M059J (cell line): Measurements from ENCODE around the gene PTPN7. TPM values are rescaled to one million over a fixed set of nuclear protein-coding genes. Genes with fewer than 3 reads are reported as not detected.
"Not testable (repeated sequence)": the region's sequence is repeated elsewhere in the genome, so short reads cannot be mapped to it uniquely, and the experiment has no call there.

Source experiments
- DNase-seq: peaks from one replicate; pipeline ENCODE4 v3.0.0-alpha.2; 2012; ENCODE audit warnings: low read depth
- total RNA-seq: library from RNA; depleted of rRNA; stranded (reverse); fragments of >200 nt; shearing (Covaris generic); gene quantifications from 2 replicates; pipeline ENCODE4 v1.2.3, GENCODE V29; 2014

Gene PTPN7
- total RNA-seq, 1 experiment from 2014 or later, result not detected

DNA sequence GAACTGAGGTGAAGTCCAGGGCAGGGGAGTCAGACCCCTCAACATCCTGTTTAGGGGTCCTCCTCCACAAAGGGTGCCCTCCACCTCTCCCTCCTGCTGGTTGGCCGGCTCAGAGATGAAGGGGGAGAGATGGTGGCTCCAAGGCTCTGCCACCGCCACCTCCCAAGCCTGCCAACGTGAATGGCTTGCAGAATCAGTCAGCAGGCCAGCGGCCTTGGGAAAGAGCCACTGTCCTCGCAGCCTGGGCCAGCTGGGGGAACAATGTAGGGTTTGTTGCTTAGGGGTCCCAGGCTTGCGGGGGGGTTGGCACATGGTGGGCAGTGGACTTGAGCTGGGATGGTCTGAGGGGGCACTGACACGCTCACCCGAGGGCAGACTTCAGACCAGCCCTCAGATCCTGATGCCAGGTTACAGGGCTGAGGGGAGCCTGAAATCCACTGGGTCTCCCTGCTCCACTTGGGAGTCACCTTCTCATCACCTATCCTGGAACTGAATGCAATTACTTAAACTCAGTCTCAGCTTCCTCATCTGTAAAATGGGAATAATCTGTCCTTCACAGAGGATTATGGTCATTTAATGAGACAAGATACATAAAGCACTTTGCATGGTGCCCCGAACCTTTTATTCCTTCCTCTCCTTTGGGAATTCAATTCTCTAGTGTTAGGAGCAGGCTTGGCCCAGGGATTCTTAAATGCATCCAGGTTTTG, 29.4 kb downstream of the PTPN7 start:
- DNase-seq, result no peak

DNA sequence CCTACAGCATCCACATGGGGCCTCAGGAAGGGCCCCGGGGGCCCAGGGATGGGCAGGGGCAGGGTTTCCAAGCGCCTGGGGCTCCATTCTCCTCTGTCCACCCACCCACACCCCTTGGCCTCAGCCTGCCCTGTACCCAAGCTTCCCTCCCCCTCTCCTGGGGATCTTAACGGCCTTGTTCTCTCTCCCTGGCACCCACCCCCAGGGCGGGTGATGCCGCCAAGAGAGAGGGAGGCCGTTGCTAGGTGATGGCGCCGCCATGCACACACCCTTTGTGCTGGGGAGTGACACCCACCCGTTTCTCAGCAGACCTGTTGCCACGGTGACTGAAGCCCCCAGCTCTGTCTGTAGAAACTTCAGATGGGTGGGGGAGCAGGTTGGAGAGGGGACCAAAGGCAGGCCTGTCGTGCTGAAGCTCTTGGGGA, 30.1 kb downstream of the PTPN7 start:
- DNase-seq, result no peak

DNA sequence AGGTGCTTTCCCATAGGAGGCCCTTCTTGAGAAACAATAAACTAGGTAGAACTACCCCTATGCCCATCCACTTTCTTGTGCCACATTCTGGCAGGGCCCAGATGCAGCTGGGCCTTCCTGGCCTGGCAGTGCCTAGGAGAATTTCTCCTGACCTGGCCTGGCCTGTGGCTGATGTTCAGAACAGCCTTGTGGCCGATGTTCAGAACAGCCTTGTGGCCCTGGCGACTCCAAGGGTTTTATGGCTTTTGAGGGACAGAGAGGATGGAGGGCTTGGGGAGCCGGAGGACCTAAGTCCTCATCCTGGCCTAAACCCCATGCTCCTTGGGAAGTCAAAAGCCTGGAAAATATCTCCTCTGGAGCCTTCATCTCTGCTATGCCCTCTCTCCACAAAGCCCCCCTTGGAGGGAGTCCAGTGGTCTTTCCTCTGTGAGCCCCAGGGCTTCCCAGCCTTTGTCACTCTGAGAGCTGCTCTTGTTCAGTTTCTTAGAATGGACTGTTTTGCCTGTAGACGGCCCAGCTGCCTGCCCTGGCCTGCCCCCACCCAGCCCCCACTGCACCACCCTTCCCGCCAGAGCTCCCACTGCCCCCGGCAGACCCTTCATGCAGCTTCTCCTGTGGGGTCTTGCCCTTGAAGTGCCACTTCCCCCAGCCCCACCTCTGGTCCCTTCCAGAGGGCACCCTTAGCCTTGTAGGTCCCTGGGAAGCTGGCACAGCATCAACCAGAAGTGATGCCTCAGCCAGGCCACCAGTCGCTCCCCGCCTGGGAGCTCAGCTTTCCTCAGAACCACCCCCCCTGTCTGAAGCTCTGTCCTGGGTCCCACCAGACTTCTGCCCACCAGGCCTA, 30.7 kb downstream of the PTPN7 start:
- no peak for DNase-seq

DNA sequence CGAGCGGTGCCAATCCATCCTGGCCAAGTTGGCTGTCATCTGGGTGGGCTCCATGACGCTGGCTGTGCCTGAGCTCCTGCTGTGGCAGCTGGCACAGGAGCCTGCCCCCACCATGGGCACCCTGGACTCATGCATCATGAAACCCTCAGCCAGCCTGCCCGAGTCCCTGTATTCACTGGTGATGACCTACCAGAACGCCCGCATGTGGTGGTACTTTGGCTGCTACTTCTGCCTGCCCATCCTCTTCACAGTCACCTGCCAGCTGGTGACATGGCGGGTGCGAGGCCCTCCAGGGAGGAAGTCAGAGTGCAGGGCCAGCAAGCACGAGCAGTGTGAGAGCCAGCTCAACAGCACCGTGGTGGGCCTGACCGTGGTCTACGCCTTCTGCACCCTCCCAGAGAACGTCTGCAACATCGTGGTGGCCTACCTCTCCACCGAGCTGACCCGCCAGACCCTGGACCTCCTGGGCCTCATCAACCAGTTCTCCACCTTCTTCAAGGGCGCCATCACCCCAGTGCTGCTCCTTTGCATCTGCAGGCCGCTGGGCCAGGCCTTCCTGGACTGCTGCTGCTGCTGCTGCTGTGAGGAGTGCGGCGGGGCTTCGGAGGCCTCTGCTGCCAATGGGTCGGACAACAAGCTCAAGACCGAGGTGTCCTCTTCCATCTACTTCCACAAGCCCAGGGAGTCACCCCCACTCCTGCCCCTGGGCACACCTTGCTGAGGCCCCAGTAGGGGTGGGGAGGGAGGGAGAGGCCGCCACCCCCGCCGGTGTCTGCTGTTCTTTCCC, 32.4 kb downstream of the PTPN7 start:
- no peak for DNase-seq

DNA sequence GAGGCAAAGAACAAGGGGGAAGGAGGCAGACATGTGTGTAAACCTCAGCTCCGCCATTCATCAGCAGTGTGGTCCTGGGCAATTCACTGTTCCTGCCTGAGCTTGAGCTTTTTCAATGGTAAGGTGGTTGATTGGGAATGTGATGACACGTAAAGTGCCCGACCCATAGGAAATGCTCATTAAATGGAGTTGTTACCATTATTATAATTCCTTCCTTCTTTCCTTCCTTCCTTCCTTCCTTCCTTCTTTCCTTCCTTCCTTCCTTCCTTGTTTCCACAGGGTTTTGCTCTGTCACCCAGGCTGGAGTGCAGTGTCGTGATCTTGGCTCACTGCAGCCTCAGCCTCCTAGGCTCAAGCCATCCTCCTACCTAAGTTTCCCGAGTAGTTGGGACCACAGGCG, 33.3 kb downstream of the PTPN7 start:
- no peak for DNase-seq

DNA sequence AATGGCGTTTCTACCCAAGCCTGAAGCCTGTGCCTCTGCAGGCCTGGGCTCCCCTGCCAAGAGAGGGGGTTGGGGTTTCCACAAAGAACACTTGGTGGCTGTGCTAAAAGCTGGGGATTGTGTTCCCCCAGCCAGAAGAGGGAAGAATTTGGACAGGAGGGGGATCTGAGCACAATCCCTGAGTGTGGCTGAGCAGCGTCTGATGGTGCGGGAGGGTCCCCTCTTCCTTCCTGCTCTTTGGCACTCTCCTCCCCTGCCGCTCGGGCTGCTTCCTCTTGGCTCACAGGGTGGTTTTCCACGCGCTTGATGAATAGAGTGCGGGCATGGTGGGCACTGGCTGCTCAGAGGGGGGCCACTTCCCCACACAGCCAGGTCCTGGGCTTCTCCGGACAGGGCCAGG, 34.0 kb downstream of the PTPN7 start:
- DNase-seq, result no peak

DNA sequence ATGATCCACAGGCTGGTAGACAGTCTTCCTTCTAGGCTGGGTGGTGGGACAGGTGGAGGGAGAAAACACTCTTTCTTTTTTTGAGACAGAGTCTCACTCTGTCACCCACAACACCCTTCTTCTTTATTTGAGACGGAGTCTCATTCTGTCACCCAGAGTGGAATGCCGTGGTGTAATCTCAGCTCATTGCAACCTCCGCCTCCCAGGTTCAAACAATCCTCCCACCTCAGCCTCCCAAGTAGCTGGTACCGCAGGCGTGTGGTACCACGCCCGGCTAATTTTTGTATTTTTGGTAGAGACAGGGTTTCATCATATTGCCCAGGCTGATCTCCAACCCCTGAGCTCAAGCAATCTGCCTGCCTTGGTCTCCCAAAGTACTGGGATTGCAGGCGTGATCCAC, 34.8 kb downstream of the PTPN7 start:
- DNase-seq, result no peak

DNA sequence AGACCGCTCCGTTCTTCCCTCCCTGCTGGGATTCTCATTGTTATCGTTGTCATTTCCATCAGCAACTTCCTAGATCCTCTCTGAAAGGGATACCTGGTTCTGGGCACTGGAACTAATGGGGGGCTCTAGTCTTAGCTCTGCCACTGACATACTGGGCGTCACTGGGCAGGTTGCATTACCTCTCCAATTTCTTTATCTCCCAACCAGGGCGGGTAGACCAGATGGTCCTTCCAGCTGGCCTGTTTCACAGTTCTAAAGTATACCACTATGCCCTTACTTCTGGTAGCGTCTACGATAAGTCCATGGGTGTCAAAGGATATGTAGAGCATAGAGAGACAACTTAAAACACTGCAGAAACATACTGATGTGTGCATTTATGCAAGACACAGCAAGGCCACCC, 36.3 kb downstream of the PTPN7 start:
- no peak for DNase-seq

DNA sequence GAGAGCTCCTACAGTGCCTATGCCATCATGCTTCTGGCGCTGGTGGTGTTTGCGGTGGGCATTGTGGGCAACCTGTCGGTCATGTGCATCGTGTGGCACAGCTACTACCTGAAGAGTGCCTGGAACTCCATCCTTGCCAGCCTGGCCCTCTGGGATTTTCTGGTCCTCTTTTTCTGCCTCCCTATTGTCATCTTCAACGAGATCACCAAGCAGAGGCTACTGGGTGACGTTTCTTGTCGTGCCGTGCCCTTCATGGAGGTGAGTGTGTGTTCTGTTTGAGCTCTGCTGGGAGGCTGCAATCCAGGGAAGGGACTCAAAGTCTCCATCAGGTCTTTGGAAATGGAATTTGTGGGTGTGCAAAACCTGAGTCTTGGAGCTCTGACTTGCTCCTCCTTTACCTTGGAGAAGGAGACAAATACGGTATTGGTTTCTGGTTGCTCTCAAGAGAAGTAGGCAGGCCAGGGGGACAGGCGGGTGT, 37.0 kb downstream of the PTPN7 start:
- DNase-seq, result no peak

DNA sequence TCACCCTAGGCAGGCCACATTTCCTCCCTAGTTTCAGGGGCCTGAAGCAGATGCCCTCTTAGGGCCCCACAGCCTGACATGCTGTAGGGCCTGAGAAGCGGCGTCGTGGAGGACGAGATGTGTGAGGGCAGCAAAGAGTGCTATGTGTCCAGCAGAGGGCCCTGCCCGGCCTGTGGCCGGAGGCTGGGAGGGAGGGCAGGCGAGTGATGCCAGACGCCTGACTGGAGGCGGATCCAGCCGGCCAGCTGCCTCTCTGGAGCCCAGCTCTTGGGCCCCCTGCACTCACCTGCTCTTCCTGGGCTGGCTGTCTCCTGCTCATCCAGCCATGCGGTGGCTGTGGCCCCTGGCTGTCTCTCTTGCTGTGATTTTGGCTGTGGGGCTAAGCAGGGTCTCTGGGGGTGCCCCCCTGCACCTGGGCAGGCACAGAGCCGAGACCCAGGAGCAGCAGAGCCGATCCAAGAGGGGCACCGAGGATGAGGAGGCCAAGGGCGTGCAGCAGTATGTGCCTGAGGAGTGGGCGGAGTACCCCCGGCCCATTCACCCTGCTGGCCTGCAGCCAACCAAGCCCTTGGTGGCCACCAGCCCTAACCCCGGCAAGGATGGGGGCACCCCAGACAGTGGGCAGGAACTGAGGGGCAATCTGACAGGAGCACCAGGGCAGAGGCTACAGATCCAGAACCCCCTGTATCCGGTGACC, 37.6 kb downstream of the PTPN7 start, which contains the start of gene GPR37L1:
TSS of gene GPR37L1 (plus strand) at position 279 of the 697 bp plus-strand sequence. CDS start at position 326, 47 bp downstream.
- DNase-seq, result peak; percentile 56

DNA sequence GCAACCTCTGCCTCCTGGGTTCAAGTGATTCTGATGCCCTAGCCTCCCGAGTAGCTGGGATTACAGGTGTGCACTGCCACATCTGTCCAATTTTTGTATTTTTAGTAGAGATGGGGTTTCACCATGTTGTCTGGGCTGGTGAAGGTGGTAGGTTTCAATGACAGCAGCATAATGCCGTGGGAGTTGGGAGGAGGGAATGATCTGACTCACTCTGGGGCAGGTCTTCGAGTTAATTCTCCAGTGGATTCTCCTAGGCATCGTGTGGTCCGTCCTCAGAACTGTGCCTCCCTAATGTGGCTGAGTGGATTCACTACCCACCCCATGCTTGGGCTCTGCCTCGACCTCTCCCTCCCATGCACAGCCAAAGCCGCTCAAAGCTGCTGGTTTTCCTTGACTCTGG, 39.4 kb downstream of the PTPN7 start:
- no peak for DNase-seq

DNA sequence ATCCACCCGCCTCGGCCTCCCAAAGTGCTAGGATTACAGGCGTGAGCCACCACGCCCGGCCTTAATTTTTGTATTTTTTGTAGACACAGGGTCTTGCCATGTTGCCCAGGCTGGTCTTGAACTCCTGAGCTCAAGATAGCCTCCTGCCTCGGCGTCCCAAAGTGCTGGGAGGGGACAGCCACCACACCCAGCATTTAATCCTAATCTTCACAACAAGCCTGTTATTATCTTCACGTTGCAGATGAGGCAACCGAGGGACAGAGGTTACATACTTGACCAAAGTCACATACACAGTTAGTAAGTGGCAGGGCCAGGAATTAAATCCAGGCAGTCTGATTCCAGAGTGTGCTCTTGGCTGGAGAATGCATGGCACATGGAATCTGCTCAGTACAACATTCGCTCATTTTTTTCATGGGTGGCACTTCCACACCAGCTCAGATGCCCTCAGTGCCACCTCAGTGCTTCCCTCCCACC, 42.5 kb downstream of the PTPN7 start:
- no peak for DNase-seq

DNA sequence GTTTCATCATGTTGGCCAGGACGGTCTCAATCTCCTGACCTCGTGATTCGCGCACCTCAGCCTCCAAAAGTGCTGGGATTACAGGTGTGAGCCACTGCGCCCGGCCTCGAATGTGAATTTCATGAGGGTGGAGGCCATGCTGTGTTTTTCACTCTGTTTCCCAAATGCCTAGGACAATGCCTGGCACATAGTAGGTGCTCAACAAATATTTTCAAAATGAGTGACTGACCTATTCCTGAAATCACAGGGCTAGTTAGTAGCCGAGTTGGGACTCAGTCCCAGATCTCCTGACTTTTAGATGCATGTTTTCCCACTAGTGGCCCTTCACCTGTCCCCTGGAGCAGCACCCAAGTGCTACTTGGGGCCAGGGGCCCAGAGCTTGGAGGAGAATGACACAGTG, 44.1 kb downstream of the PTPN7 start:
- DNase-seq, result no peak

DNA sequence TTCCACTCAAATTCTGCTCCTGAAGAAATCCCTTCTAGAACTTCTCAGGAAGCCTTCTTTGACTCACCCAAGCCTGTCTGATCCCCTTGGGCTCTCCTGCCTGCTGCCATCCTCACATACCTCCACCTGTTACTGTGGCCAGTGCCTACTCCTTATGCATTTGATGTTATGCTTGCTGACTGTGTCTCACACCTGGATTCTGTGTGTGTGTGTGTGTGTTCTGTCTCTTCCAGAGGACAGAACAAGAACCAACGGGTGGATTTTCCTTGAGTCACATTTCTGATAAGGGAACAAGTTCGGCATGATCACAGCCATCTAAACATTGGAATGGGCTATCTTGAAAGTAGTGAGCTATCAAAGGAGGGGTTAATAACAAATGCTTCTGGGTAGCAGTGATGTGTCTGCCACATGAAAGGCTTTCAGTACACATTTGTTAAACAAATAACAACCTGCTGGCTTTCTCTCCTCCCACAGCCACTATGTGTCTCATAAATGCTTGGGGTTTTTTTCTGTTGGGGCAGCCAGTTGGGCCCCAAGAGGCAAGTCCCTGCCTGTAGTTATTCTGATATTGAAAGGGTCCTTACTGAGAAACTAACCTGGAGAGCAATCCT, 46.6 kb downstream of the PTPN7 start:
- no peak for DNase-seq

DNA sequence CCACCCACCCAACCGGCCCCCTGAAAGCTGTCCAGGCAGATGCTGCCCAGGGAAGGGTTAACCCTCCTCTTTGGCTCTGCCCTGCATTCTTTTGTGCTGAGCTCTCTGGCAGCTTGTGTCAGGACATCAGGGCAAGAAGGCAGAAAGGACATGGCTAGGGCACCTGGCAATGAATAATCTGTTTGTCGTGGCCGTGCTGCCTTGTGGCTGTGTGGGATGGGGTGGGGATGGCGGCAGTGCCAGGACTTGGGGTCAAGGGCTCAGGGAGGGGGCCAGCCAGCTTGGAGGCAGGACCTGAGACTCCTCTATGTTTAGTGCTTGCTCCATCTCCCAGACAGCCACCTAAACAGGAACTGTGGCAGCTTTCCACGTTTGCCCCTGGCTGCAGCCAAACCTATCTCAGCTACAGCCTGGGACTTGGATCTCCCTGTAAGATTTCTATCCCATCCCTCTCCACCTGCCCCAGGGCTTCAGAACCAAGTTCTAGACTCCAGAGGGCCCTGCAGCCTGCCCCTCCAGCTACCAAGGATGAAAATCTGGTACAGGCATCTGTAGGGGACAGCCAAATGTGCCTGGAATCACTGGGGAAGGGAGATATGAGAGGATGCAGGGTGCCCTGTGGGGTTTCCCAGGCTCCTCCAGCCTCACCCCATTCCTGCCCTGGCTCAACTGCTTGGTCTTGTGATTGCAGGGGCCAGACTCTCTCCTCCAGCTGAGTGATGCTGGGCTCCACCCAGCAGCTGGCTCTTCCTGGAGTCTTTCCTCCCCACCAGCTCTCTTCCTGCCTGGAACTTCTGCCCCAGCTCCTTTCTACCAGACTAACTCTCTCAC, 47.3 kb downstream of the PTPN7 start:
- peak; percentile 70 for DNase-seq

DNA sequence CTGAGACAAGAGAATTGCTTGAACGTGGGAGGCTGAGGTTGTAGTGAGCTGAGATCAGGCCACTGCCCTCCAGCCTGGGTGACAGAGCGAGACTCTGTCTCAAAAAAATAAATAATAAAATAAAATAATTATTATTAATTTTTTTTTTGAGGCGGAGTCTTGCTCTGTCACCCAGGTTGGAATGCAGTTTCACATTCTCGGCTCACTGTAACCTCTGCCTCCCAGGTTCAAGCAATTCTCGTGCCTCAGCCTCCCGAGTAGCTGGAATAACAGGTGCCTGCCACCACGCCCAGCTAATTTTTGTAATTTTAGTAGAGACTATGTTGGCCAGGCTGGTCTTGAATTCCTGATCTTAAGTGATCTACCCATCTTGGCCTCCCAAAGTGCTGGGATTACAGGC, 48.8 kb downstream of the PTPN7 start:
- DNase-seq, result not testable (repeated sequence)

DNA sequence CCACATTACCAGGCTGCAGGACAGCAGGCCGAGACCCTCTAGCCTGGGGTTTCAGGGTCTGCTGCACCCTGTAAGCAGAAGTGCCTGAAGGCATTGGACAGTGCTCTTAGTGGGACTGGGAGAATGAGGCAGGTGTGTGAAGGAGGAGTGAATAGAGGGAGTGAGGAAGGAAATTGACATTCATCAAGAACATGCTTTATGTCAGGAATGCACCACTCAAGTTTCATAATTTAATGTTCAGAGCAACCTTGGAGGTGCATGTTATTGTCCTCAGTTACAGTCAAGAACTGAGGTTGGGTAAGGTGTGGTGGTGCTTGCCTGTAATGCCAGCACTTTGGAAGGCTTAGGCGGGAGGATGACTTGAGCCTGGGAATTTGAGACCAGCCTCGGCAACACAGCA, 49.4 kb downstream of the PTPN7 start:
- DNase-seq, result no peak

DNA sequence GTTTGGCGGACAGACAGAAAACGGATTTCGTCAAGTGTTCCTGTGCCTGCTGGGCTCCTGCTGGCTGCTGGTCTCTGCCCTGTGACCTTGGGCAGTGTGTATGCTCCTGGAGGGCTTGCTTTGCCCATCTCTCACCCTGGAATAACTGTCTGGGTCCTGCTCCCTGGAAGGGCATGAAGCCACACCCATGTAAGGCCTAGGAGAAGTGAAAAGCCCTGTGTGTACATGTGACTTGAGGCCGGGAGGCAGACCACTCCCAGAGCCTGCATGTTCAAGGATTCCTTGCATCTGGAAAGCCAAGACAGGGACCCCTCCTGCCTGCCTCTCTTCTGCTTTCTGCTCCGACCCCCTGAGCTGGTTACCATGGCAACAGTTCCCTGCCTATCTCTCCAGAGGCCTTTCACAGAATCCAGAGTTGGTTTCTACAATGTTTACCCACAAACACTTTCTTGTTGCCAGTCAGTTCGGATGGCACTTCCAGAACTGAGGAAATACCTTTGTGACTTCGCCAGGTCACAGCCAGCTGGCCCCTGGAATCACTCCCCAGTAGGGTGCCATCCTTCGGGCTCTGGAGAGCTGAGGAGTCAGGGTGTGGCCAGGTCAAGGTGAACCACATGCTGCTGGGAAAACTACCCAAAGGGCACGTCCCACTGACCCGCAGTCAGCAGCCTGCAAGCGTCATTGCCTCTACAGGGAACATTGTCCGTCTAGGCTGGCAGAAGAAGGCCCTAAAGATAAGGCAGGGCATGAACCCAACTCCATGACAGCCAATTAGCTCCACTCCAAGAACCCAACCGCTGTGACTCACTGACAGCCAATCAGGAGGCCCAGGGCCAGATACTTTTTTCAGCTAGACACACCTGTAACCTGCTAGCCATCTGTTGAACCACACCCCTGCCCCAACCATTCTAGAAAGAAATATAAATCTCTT, 52.3 kb downstream of the PTPN7 start:
- peak; percentile 49 for DNase-seq

DNA sequence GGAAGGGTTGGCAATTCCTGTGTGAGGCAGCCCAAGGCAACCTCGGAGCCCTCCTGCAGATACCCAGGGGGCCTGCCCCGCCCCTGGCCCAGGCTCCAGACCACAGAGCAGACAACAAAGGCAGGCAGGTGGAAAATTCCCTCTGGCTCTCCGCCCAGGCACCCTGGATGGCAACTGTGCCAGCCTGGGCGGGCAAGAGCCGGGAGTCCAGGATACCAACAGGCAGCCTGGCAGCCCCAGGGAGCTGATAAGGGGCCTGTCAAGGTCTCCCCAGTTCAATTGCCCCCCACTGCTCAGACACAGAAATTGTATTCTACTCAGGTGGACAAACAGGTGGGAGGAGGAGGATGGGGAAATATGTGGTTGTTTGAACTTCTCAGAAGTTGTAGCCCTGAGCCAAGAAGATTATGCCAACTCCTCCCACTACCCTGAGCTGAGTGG, 53.1 kb downstream of the PTPN7 start:
- peak; percentile 81 for DNase-seq
